Activated T-helper 1 cell treated with anti-CD3 and anti-CD28 coated beads, Interleukin-12 subunit alpha, Interleukin-12 subunit beta, Interleukin-2, Interleukin-4 antibody, amounts not matched to agents 30 ng/mL and 10 ng/mL and 1 ng/mL, durations not matched to agents 14 hours and 24 hours and 36 hours (primary cell): ENCODE measurements around the gene MAP3K8. TPM values are rescaled to one million over a fixed set of nuclear protein-coding genes. Genes with fewer than 3 reads are reported as not detected.

Experiments used
- DNase-seq: peaks from one replicate; pipeline ENCODE4 v3.0.0; 2021; ENCODE audit warnings: low spot score
- H3K27ac Mint-ChIP-seq: one replicate; pipeline ENCODE4 v1.8.0; 2021; ENCODE audit warnings: mild to moderate bottlenecking, mixed read lengths
- H3K27me3 Mint-ChIP-seq: one replicate; pipeline ENCODE4 v1.8.0; 2022; ENCODE audit warnings: mild to moderate bottlenecking, moderate library complexity, mixed read lengths; ENCODE audit not compliant: insufficient read depth
- H3K36me3 Mint-ChIP-seq: one replicate; pipeline ENCODE4 v1.8.0; 2021; ENCODE audit warnings: low read depth, mixed read lengths
- H3K4me1 Mint-ChIP-seq: one replicate; pipeline ENCODE4 v1.8.0; 2021; ENCODE audit warnings: low read depth, mixed read lengths
- H3K4me3 Mint-ChIP-seq: one replicate; pipeline ENCODE4 v1.8.0; 2021; ENCODE audit warnings: mild to moderate bottlenecking, moderate library complexity, mixed read lengths
- H3K9me3 Mint-ChIP-seq: one replicate; pipeline ENCODE4 v1.8.0; 2021; ENCODE audit warnings: mixed read lengths
- intact Hi-C: fragments of 100-400 bp; cut with micrococcal nuclease; formaldehyde crosslinking; loops from one replicate; pipeline ENCODE4 v1.15.1; 2024
- total RNA-seq: library from RNA; stranded (reverse); gene quantifications from 2 replicates; pipeline ENCODE4 v1.2.3, GENCODE V29; 2022

Gene MAP3K8
- total RNA-seq, 1 donor from 2014 or later = 34.7 TPM

- intact Hi-C loops = no loop called here
- no peaks in the 10 kb centered on the region for H3K9me3 Mint-ChIP-seq
- no peak for DNase-seq
- H3K27ac Mint-ChIP-seq = no peak overlapping the region
- peaks cover 54% of the 10 kb centered on the region for H3K4me1 Mint-ChIP-seq
- peaks cover 3% of the 10 kb centered on the region for H3K36me3 Mint-ChIP-seq
- H3K27me3 Mint-ChIP-seq = peaks cover 10% of the 10 kb centered on the region
- no peak overlapping the region for H3K4me3 Mint-ChIP-seq
Measured at GRCh38 chr10:30489346-30489745, 55.4 kb downstream of the MAP3K8 start.

- intact Hi-C loops = loop anchor here (5.0 kb wide), 2 partner anchors 33 to 37 kb away; no protein-coding TSS in a partner anchor
- Mint-ChIP-seq H3K9me3 (no peaks in the 10 kb centered on the region), H3K27me3 (peaks cover 9% of the 10 kb centered on the region), H3K36me3 (peaks cover 6% of the 10 kb centered on the region), H3K27ac (peak overlapping the region; percentile 62), H3K4me1 (peaks cover 62% of the 10 kb centered on the region), H3K4me3 (no peak overlapping the region)
- DNase-seq = no peak
Measured at GRCh38 chr10:30490289-30491000, 56.5 kb downstream of the MAP3K8 start.

GRCh38 chr10:30491204-30491915 lies 57.4 kb downstream of the MAP3K8 start:
- intact Hi-C loops = loop anchor here (5.0 kb wide), 2 partner anchors 34 to 36 kb away; no protein-coding TSS in a partner anchor
- peaks cover 71% of the 10 kb centered on the region for H3K4me1 Mint-ChIP-seq
- no peaks in the 10 kb centered on the region for H3K9me3 Mint-ChIP-seq

GRCh38 chr10:30491916-30492515 lies 58.0 kb downstream of the MAP3K8 start:
- no peaks in the 10 kb centered on the region for H3K9me3 Mint-ChIP-seq
- peaks cover 78% of the 10 kb centered on the region for H3K4me1 Mint-ChIP-seq
- no peak overlapping the region for H3K27ac Mint-ChIP-seq
- intact Hi-C loops = loop anchor here (5.0 kb wide), 2 partner anchors 35 kb away; no protein-coding TSS in a partner anchor
- H3K36me3 Mint-ChIP-seq = peaks cover 8% of the 10 kb centered on the region
- no peak for DNase-seq
- H3K4me3 Mint-ChIP-seq = no peak overlapping the region
- H3K27me3 Mint-ChIP-seq = peaks cover 9% of the 10 kb centered on the region

More at GRCh38 chr10:30491204-30491915, 57.4 kb downstream of the MAP3K8 start:
- peaks cover 9% of the 10 kb centered on the region for H3K27me3 Mint-ChIP-seq
- no peak for DNase-seq
- H3K4me3 Mint-ChIP-seq = peak overlapping the region; percentile 35
- H3K36me3 Mint-ChIP-seq = peaks cover 8% of the 10 kb centered on the region
- peak overlapping the region; percentile 3 for H3K27ac Mint-ChIP-seq

GRCh38 chr10:30493609-30494530 lies 59.9 kb downstream of the MAP3K8 start:
- Mint-ChIP-seq H3K36me3 (peaks cover 8% of the 10 kb centered on the region), H3K27me3 (peaks cover 5% of the 10 kb centered on the region), H3K4me3 (peak overlapping the region; percentile 8), H3K27ac (peak overlapping the region; percentile 30), H3K4me1 (peaks cover 86% of the 10 kb centered on the region), H3K9me3 (no peaks in the 10 kb centered on the region)
- DNase-seq = no peak
- intact Hi-C loops = loop anchor here (5.0 kb wide), 2 partner anchors 33 to 37 kb away; no protein-coding TSS in a partner anchor

GRCh38 chr10:30494558-30494957 lies 60.6 kb downstream of the MAP3K8 start:
- H3K4me1 Mint-ChIP-seq = peaks cover 89% of the 10 kb centered on the region
- peaks cover 8% of the 10 kb centered on the region for H3K36me3 Mint-ChIP-seq
- intact Hi-C loops = loop anchor here (5.0 kb wide), 2 partner anchors 33 to 37 kb away; no protein-coding TSS in a partner anchor
- DNase-seq = no peak
- H3K4me3 Mint-ChIP-seq = no peak overlapping the region
- peak overlapping the region; percentile 1 for H3K27ac Mint-ChIP-seq
- peaks cover 2% of the 10 kb centered on the region for H3K27me3 Mint-ChIP-seq
- H3K9me3 Mint-ChIP-seq = no peaks in the 10 kb centered on the region

- Mint-ChIP-seq H3K36me3 (peaks cover 8% of the 10 kb centered on the region), H3K27me3 (no peaks in the 10 kb centered on the region), H3K4me3 (no peak overlapping the region), H3K9me3 (no peaks in the 10 kb centered on the region), H3K27ac (peak overlapping the region; percentile 25), H3K4me1 (peaks cover 89% of the 10 kb centered on the region)
- intact Hi-C loops = no loop called here
- DNase-seq = no peak
Measured at GRCh38 chr10:30495687-30496086, 61.7 kb downstream of the MAP3K8 start.

- DNase-seq = no peak
- peaks cover 3% of the 10 kb centered on the region for H3K36me3 Mint-ChIP-seq
- H3K27me3 Mint-ChIP-seq = no peaks in the 10 kb centered on the region
- intact Hi-C loops = loop anchor here (10.0 kb wide), 1 partner anchor 475 kb away; no protein-coding TSS in a partner anchor
- no peaks in the 10 kb centered on the region for H3K9me3 Mint-ChIP-seq
- no peak overlapping the region for H3K27ac Mint-ChIP-seq
- H3K4me3 Mint-ChIP-seq = no peak overlapping the region
- peaks cover 85% of the 10 kb centered on the region for H3K4me1 Mint-ChIP-seq
Measured at GRCh38 chr10:30499816-30500215, 65.8 kb downstream of the MAP3K8 start.

- no peaks in the 10 kb centered on the region for H3K27me3 Mint-ChIP-seq
- H3K27ac Mint-ChIP-seq = peak overlapping the region; percentile 77
- peaks cover 85% of the 10 kb centered on the region for H3K4me1 Mint-ChIP-seq
- no peak overlapping the region for H3K4me3 Mint-ChIP-seq
- intact Hi-C loops = loop anchor here (10.0 kb wide), 1 partner anchor 476 kb away; no protein-coding TSS in a partner anchor
- no peak for DNase-seq
- no peaks in the 10 kb centered on the region for H3K9me3 Mint-ChIP-seq
- H3K36me3 Mint-ChIP-seq = peaks cover 1% of the 10 kb centered on the region
Measured at GRCh38 chr10:30500534-30500933, 66.5 kb downstream of the MAP3K8 start.

GRCh38 chr10:30500963-30501504 lies 67.0 kb downstream of the MAP3K8 start:
- Mint-ChIP-seq H3K9me3 (no peaks in the 10 kb centered on the region), H3K36me3 (peaks cover 2% of the 10 kb centered on the region), H3K27ac (peak overlapping the region; percentile 77), H3K27me3 (no peaks in the 10 kb centered on the region), H3K4me3 (no peak overlapping the region), H3K4me1 (peaks cover 85% of the 10 kb centered on the region)
- DNase-seq = no peak
- intact Hi-C loops = loop anchor here (10.0 kb wide), 1 partner anchor 476 kb away; no protein-coding TSS in a partner anchor

- intact Hi-C loops = loop anchor here (1.0 to 10.0 kb wide), 4 partner anchors 8 to 478 kb away; no protein-coding TSS in a partner anchor
- no peaks in the 10 kb centered on the region for H3K27me3 Mint-ChIP-seq
- DNase-seq = peak; percentile 67
- H3K9me3 Mint-ChIP-seq = no peaks in the 10 kb centered on the region
- H3K27ac Mint-ChIP-seq = peak overlapping the region; percentile 62
- peaks cover 2% of the 10 kb centered on the region for H3K36me3 Mint-ChIP-seq
- peaks cover 81% of the 10 kb centered on the region for H3K4me1 Mint-ChIP-seq
- H3K4me3 Mint-ChIP-seq = peak overlapping the region; percentile 3
Measured at GRCh38 chr10:30502266-30503060, 68.5 kb downstream of the MAP3K8 start.
